ENCODE measurements around the gene DAP.

DNA sequence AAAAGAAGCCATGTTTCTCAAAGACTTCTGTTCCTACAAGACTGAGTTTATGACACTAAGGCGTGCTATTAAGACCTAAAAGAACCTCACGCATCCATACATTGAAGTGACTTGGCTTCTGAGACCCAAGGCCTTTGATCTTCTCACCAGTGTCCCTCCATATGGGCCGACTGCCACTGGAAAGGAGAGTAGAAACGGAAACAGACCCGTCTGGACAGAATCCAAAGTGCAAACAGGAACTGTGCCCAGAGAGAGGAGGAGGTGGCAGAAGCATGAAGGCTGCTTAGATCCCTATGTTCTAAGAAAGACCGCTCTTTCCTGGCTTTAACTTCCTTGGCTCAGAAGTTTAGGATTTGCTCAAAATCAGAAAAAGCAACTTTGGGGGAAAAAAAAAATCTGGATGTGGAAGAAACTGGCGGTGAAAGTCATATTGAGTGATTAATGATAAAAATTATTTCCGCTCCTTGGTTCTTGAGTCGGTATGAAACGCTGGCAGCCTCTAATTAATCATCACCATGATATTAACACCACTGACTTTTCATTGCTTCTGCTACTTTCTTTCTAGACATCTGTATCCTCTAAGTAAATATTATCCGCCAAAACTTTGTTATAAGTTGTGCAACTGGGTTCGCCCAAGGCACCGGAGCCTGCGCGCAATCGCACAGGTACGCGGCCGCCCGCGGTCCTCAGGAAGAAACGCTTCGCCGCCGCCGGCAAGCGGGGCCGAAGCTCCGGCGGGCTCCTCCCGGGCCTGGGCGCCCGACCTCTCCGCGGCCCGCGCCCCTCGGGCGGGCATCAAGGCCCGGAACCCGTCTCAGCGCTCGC, 726 bp downstream of the DAP start:
- no peak for TF ChIP-seq ZBTB21 (CRISPR knock-in tag; IDR thresholded peaks at IDR 0.05)
- TF ChIP-seq KMT2B (CRISPR knock-in tag; IDR thresholded peaks at IDR 0.05) = peak; percentile 20; the same call in 1 of the 2 replicates
- TF ChIP-seq, protein P1, sequence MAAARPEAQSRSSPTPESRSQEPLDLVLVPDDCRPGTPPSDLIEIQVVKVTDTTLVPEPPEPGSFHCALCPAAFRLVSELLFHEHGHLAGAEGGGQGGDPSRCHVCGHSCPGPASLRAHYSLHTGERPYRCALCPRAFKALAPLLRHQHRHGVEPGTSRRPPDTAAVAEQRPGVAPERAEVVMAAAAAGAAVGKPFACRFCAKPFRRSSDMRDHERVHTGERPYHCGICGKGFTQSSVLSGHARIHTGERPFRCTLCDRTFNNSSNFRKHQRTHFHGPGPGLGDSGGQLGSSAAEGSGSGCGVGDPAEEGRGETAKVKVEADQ (CRISPR knock-in tag; IDR thresholded peaks at IDR 0.05; ENCODE audit: borderline replicate concordance) = no peak
- TF ChIP-seq ZNF878 (CRISPR knock-in tag; IDR thresholded peaks at IDR 0.05) = no peak
- TF ChIP-seq MAFK (conservative IDR thresholded peaks at IDR 0.05 in 1 of 2, IDR thresholded peaks at IDR 0.05 in 1 of 2; ENCODE audit: low read length in 2 of 2) = no peak
- no peak for TF ChIP-seq USF2 (IDR thresholded peaks at IDR 0.05; ENCODE audit: low read depth, low read length)
- no peak for TF ChIP-seq USF2 (CRISPR knock-in tag; IDR thresholded peaks at IDR 0.05; ENCODE audit: borderline replicate concordance)
- no peak for TF ChIP-seq EZH2 (conservative IDR thresholded peaks at IDR 0.05; ENCODE audit: low read depth, low read length)
- TF ChIP-seq CREB3 (CRISPR knock-in tag; IDR thresholded peaks at IDR 0.05) = no peak

Measured in HepG2 (cell line).